AG04449 (cell line): ENCODE results near the gene SFXN1.

Experiments used
- CTCF ChIA-PET: fragments of 350-600 bp; formaldehyde crosslinking; extraction: SDS; loops from one replicate; lab custom pipeline; 2021; ENCODE audit warnings: antibody characterized with exemption; lab: Yijun Ruan, JAX
- POLR2A ChIA-PET: fragments of 400-600, 350-600 bp; formaldehyde crosslinking; extraction: SDS; loops from one replicate; lab custom pipeline; 2020; ENCODE audit warnings: antibody characterized with exemption, inconsistent platforms; lab: Yijun Ruan, JAX
- DNase-seq: peaks from one replicate; pipeline ENCODE4 v3.0.0-alpha.2; 2010; ENCODE audit warnings: low read depth, low spot score
- H3K4me3 ChIP-seq: 2 replicates; pipeline ENCODE4 v1.5.1; 2011; ENCODE audit warnings: low read depth, mild to moderate bottlenecking, control low read depth, low read length
- CTCF ChIP-seq: IDR thresholded peaks from one replicate; pipeline ENCODE4 v1.5.1; 2011; ENCODE audit warnings: mild to moderate bottlenecking, moderate library complexity, low read length, control low read depth, inconsistent platforms; ENCODE audit not compliant: insufficient read depth; ENCODE audit errors: missing control alignments

The SFXN1 gene

GRCh38 chr5:175463641-175464040 is 14.7 kb upstream of the SFXN1 start:
- no peak for TF ChIP-seq CTCF
- ChIA-PET POLR2A (no interaction called here), CTCF (interaction anchor here (0.9 to 2.5 kb wide), 6 partner anchors 12 to 621 kb away, joined by 3 to 9 read pairs (median 4); no protein-coding TSS in a partner anchor)
- no peak overlapping the region for H3K4me3 ChIP-seq
- no peak for DNase-seq

GRCh38 chr5:175464074-175464941 is 14.1 kb upstream of the SFXN1 start:
- ChIA-PET CTCF (interaction anchor here (0.9 to 2.5 kb wide), 13 partner anchors 10 to 622 kb away, joined by 3 to 18 read pairs (median 4); partner anchors contain the start of gene SFXN1), POLR2A (no interaction called here)

DNA sequence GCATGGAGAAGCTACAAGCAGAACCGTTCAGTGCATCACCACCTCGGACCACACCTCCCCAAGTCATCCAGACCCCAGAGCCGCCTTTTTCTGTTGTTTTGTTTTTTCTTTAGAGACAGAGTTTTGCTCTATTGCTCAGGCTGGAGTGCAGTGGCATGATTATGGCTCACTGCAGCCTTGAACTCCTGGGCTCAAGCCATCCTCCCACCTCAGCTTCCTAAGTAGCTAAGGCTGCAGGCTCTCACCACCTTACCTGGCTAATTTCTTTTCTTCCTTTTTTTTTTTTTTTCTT is 13.5 kb upstream of the SFXN1 start:
- POLR2A ChIA-PET, result no interaction called here
- no peak for TF ChIP-seq CTCF
- CTCF ChIA-PET, result interaction anchor here (0.8 to 2.5 kb wide), 11 partner anchors 9 to 514 kb away, joined by 3 to 18 read pairs (median 4); partner anchors contain the start of gene SFXN1

More at GRCh38 chr5:175464074-175464941, 14.1 kb upstream of the SFXN1 start:
- H3K4me3 ChIP-seq, result no peak overlapping the region
- TF ChIP-seq CTCF, result peak; percentile 83
- DNase-seq, result no peak

DNA sequence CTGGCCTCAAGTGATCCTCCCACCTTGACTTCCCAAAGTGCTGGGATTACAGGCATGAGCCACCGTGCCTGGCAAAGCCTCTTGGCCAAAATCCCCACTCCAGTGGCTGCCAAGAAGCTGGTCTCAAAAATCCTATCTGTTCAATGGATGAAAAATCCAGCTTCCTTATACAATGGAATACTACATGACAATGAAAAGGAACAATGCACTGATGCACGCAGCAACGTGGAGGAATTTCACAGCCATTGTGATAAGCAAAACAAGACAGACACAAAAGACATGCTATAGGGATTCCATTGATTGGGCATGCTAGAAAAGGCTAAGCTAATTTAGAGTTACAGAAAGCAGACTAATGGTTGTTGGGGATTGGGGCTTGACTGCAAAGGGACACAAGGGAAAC is 13.1 kb upstream of the SFXN1 start:
- CTCF ChIA-PET, result interaction anchor here (0.8 to 2.5 kb wide), 11 partner anchors 9 to 514 kb away, joined by 3 to 18 read pairs (median 4); partner anchors contain the start of gene SFXN1

More for the DNA sequence above, 13.5 kb upstream of the SFXN1 start:
- DNase-seq, result no peak
- H3K4me3 ChIP-seq, result no peak overlapping the region

GRCh38 chr5:175466700-175467318 is 11.6 kb upstream of the SFXN1 start:
- POLR2A ChIA-PET, result no interaction called here
- CTCF ChIA-PET, result interaction anchor here (0.8 to 1.5 kb wide), 2 partner anchors 9 kb away, joined by 3 to 4 read pairs; no protein-coding TSS in a partner anchor
- no peak for DNase-seq
- H3K4me3 ChIP-seq, result no peak overlapping the region
- no peak for TF ChIP-seq CTCF

More for the DNA sequence above, 13.1 kb upstream of the SFXN1 start:
- H3K4me3 ChIP-seq, result no peak overlapping the region
- POLR2A ChIA-PET, result no interaction called here
- TF ChIP-seq CTCF, result no peak
- DNase-seq, result no peak

- DNase-seq, result no peak
- TF ChIP-seq CTCF, result no peak
- no peak overlapping the region for H3K4me3 ChIP-seq
- CTCF ChIA-PET, result no interaction called here
- POLR2A ChIA-PET, result no interaction called here
Observed at GRCh38 chr5:175467983-175468690, 10.2 kb upstream of the SFXN1 start.
